RCC 7860 (cell line): ENCODE measurements around the gene WNT4.

Experiments used
- DNase-seq: peaks from one replicate; pipeline ENCODE4 v3.0.0-alpha.2; 2015; ENCODE audit warnings: low spot score
- FAIRE-seq: peaks from 2 replicates; lab custom pipeline; 2012; peaks lifted over from hg19 to GRCh38; lab: Jason Lieb, UNC

The WNT4 gene

DNA sequence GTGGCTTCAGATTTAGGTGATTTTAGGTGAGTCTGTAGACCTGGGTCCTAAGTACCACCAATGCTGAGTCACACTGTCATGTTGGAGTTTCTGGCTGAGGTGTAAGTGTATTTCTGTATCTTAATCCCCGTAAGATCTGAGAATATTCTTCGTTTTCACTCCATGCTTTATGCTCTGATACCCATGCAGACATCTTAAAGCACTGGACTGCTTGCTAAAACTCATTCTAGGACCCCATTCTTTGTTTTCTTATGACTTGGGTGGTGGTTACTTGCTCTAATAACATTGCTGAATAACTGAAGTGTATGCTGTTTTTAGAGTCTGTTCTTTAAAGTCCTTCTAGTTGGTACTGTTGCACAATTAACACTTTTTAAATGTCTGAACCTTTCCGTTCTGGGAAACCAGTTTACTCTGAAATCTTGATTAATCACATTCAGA, 53.7 kb downstream of the WNT4 start:
- FAIRE-seq (no peak), DNase-seq (no peak)

DNA sequence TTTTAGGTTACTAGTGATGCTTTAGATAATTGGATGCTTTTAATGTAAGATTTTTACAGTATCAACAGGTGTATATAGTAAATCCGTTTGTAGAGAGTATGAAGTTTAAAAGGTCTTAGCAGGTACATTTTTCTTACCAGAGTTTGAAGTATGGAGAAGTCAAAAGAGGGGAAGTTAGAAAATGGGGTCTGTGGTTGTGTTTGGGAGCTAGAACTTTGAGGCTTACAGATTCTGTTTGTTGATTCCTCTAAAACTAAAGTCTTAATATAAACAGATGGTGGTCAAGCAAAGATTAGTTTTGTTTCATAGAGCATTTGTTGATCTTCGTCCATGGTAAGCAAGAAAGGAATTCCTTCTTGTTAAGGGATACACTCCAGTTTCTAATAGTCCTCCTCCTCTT, 54.6 kb downstream of the WNT4 start:
- DNase-seq = no peak
- no peak for FAIRE-seq

DNA sequence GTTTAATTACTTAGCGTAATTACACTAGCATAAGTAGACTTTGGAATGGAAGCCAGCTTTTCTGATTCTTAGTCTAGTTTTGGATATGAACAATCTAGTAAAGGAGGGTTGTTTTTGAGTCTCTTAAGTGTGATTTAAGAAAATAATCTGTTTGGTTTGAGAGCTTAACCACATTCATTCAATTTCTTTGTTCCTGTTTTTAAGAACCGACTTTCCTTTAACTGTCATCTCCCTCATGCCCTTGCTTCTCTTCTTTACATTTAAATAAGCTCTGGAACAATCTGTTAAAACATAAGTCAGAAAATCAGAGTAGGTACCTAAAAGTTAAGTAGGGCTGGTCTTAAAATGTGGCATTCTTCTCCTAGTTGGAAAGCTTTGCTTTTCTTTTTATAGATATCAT, 62.7 kb downstream of the WNT4 start:
- FAIRE-seq (no peak), DNase-seq (no peak)

DNA sequence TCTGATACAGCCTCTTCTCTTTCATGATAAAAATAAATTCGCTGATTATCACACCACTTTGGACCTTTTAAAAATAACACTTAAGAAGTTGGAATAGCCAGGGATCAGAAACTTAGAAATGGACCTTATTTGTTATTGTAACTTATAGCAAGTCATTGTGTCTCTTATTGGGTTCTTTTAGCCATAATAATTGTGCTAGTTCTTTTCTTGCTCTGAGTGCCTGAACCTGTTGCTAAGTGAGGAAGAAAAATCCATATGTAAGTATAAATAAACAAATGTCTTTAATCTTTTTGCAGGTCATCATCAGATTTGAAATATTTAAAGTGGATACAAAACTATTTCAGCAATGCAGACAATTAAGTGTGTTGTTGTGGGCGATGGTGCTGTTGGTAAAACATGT, 64.8 kb downstream of the WNT4 start:
- FAIRE-seq (no peak), DNase-seq (no peak)

DNA sequence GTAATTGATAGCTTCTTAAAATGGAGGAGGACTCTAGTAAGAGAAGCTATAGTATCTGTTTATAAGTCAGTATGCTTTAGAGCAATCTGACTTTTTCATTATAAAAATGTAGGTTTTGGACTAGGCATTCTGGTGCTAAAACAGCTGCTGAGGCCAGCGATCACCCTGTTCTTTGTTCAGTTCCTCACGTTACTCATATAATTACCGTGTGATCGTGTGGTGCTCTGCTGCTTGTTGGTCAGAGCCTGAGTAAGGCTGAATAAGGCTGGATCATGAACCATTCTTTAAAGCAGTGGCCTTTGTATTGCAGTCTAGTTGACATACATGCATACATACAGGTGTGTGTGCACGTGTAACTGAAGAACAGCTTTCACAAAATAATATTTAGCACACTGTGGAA, 65.2 kb downstream of the WNT4 start:
- DNase-seq (no peak), FAIRE-seq (no peak)

DNA sequence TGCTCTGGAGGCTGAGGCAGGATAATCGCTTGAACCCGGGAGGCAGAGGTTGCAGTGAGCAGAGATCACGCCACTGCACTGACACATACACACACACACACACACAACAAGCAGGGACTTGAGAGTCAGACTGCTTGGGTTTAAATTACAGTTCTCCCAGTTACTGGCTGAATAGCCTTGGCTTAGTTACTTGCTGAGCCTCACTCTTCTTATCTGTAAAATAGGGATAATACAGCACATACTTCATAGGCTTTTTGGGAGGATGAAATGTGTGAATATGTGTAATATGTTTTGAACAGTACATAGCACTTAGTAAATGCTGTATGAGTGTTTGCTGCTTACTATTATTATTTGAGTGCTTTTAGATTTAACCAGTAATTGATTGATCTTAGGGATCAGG, 66.6 kb downstream of the WNT4 start:
- DNase-seq = no peak
- FAIRE-seq = no peak

DNA sequence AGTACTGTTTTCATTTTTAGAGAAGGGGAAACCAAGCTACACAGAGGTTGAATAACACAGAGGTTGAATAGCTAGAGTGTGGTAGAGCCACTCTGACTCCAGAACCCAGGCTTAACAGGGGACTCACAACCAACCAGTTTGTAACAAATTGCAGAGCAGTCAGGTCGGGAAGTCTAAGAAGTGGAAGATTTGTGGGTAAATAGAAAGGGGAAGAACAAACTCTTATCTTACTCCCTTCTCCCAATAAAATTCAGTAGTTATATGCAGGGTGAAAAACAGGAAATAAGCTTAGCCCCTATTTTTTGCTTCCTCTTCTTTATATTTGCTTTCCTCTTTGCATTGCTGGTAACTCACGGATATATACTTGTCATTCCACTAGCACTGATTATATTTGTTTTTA, 67.2 kb downstream of the WNT4 start:
- DNase-seq (no peak), FAIRE-seq (no peak)

DNA sequence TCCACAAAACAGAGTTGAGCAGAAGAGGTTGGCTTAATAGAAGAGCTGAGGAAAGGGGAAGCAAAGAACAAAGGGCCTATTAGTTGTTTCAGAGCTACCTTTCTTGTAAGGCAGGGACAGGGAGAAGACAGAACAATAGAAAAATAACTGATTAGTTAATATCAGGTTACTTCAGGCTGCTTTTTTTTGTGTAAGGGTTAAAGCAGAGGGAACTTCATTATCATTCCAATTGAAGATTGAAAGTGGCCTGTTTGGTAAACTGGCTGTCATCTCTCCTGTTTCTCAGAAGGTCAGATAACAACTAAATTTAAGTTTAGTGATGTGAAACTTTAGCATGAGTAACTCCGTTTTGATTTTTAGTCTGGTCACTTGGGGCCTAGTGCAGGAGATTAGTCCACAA, 68.1 kb downstream of the WNT4 start:
- FAIRE-seq (no peak), DNase-seq (no peak)

DNA sequence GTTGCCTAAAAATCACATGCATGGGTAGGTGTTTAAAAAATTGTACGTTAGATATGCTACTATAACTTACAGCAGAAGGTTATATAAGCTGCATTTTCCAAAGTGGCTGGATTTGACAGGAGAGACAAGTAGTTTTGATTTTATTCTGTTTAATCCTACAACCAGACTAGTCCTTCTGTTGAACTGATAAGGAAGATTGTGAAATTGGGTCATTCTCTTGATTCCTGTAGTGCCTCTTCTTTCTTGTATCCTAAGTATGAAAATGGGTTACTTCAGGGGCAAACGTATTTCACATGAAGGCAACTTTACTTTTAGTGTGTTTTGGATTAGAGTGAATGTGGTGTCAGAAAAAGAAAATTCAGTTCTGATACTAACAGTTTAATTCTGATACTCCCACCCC, 71.4 kb downstream of the WNT4 start:
- FAIRE-seq = no peak
- DNase-seq = no peak
